Esophagus muscularis mucosa (tissue), 4 donors: ENCODE data around the gene AKT3.

Experiments
- EP300 ChIP-seq: sonication (generic); formaldehyde crosslinking; IDR thresholded peaks from one replicate; pipeline ENCODE4 v1.6.1; 2017; ENCODE audit warnings: antibody characterized with exemption
- POLR2A ChIP-seq: fragments of 450-650 bp; IDR thresholded peaks from one replicate; pipeline ENCODE4 v1.6.1; 2017; ENCODE audit warnings: antibody characterized with exemption, moderate library complexity, mild to moderate bottlenecking, low read depth
- POLR2AphosphoS5 ChIP-seq, 2 donors: sonication (generic); formaldehyde crosslinking; IDR thresholded peaks; one replicate each; pipeline ENCODE4 v1.6.1; 2017; ENCODE audit warnings: antibody characterized with exemption in 2 of 2
- TF ChIP-seq, protein P1 (sequence below), 3 experiments: fragments of 200-600 bp in 2 of 3; fragments of 450-650 bp in 1 of 3; sonication (generic) in 2 of 3; IDR thresholded peaks; one replicate each; pipeline ENCODE4 v1.5.1; 2017 to 2019; ENCODE audit warnings: antibody characterized with exemption in 3 of 3, mild to moderate bottlenecking in 2 of 3, moderate library complexity in 1 of 3

DNA sequence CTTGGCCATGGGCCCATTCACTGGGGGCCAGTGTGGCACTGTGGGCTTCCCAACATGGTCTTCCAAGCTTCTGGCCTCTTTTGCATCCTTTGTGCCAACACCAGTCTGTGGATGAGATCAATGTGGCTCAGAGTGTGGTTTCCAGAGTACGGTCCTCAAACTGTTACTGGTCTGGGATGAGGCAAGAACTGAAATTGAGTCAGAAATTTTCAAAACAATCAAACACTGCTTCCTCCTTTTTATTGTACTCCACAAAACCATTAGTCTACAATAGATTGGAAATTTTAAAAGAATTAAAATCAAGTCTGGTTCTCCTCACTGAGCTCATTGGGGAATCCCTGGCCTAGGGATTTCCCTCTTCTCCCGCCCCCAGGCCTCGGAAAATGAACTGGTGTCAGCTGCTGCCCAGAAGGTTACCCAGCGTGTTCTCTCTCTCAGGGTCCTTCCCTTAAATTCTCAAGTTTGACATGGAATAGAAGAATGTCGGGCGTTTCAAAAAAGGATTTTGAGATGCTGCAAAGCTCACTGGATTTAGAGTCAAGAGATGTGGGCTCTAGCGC, 372.2 kb downstream of the AKT3 start:
- TF ChIP-seq, protein P1, sequence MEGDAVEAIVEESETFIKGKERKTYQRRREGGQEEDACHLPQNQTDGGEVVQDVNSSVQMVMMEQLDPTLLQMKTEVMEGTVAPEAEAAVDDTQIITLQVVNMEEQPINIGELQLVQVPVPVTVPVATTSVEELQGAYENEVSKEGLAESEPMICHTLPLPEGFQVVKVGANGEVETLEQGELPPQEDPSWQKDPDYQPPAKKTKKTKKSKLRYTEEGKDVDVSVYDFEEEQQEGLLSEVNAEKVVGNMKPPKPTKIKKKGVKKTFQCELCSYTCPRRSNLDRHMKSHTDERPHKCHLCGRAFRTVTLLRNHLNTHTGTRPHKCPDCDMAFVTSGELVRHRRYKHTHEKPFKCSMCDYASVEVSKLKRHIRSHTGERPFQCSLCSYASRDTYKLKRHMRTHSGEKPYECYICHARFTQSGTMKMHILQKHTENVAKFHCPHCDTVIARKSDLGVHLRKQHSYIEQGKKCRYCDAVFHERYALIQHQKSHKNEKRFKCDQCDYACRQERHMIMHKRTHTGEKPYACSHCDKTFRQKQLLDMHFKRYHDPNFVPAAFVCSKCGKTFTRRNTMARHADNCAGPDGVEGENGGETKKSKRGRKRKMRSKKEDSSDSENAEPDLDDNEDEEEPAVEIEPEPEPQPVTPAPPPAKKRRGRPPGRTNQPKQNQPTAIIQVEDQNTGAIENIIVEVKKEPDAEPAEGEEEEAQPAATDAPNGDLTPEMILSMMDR (IDR thresholded peaks at IDR 0.05): no peak
- TF ChIP-seq POLR2A (no peak), EP300 (no peak), POLR2AphosphoS5 (IDR thresholded peaks at IDR 0.05) (no peak)
